GM23248 (cell line): ENCODE results near the gene GGA3. TPM values are rescaled to one million over a fixed set of nuclear protein-coding genes. Genes with fewer than 3 reads are reported as not detected.

Experiments used
- DNase-seq: peaks from one replicate; pipeline ENCODE4 v3.0.0-alpha.2; 2015
- H2AFZ ChIP-seq: fragments of 200-600 bp; sonication (generic); 2 replicates; pipeline ENCODE4 v1.6.1; 2016; ENCODE audit warnings: antibody characterized with exemption
- H3F3A ChIP-seq: fragments of 200-600 bp; sonication (generic); 2 replicates; pipeline ENCODE4 v1.6.1; 2016; ENCODE audit warnings: mild to moderate bottlenecking, antibody characterized with exemption, mixed run types; ENCODE audit not compliant: insufficient read depth
- H3K27ac ChIP-seq: fragments of 200-600 bp; sonication (generic); 2 replicates; pipeline ENCODE4 v1.5.1; 2016; ENCODE audit warnings: mild to moderate bottlenecking
- H3K27me3 ChIP-seq: fragments of 200-600 bp; sonication (generic); replicated peaks from 2 replicates; pipeline ENCODE4 v1.6.1; 2016; ENCODE audit warnings: mild to moderate bottlenecking; ENCODE audit not compliant: insufficient read depth
- H3K36me3 ChIP-seq: fragments of 200-600 bp; sonication (generic); 2 replicates; pipeline ENCODE4 v1.6.1; 2016; ENCODE audit warnings: low read depth, mild to moderate bottlenecking
- H3K4me1 ChIP-seq: fragments of 200-600 bp; sonication (generic); 2 replicates; pipeline ENCODE4 v1.6.1; 2016; ENCODE audit warnings: mild to moderate bottlenecking; ENCODE audit not compliant: insufficient read depth
- H3K4me2 ChIP-seq: fragments of 200-600 bp; sonication (generic); one replicate; pipeline ENCODE4 v1.6.1; 2016; ENCODE audit warnings: mild to moderate bottlenecking; ENCODE audit not compliant: unreplicated experiment
- H3K4me3 ChIP-seq: fragments of 200-600 bp; sonication (generic); 2 replicates; pipeline ENCODE4 v1.5.1; 2016; ENCODE audit warnings: mild to moderate bottlenecking
- H3K79me2 ChIP-seq: fragments of 200-600 bp; sonication (generic); 2 replicates; pipeline ENCODE4 v1.6.1; 2016; ENCODE audit warnings: mild to moderate bottlenecking; ENCODE audit not compliant: insufficient read depth
- H3K9ac ChIP-seq: fragments of 200-600 bp; sonication (generic); 2 replicates; pipeline ENCODE4 v1.6.1; 2016; ENCODE audit warnings: mild to moderate bottlenecking
- H3K9me2 ChIP-seq: fragments of 200-600 bp; sonication (generic); 2 replicates; pipeline ENCODE4 v1.6.1; 2016; ENCODE audit warnings: mixed run types, mild to moderate bottlenecking, moderate library complexity; ENCODE audit not compliant: insufficient read depth
- H3K9me3 ChIP-seq: fragments of 200-600 bp; sonication (generic); one replicate; pipeline ENCODE4 v1.6.1; 2017; ENCODE audit warnings: low read depth
- H4K20me1 ChIP-seq: fragments of 200-600 bp; sonication (generic); 2 replicates; pipeline ENCODE4 v1.6.0; 2016; ENCODE audit not compliant: insufficient read depth
- EZH2 ChIP-seq: fragments of 200-600 bp; sonication (generic); IDR thresholded peaks from 2 replicates; pipeline ENCODE4 v1.6.1; 2018; ENCODE audit warnings: antibody characterized with exemption, mild to moderate bottlenecking; ENCODE audit not compliant: insufficient read depth, poor library complexity, severe bottlenecking
- EZH2phosphoT487 ChIP-seq: fragments of 200-600 bp; sonication (generic); IDR thresholded peaks from 2 replicates; pipeline ENCODE4 v1.6.1; 2018; ENCODE audit warnings: antibody characterized with exemption, moderate library complexity, mild to moderate bottlenecking, low read depth; ENCODE audit not compliant: insufficient read depth
- WGBS, 2 experiments: methylation state at CpG; one replicate each; pipeline ENCODE4 v1.1.6; 2015 to 2017; ENCODE audit warnings: low lambda C conversion rate in 2 of 2, low coverage in 1 of 2; ENCODE audit errors: missing lambda C conversion rate in 2 of 2; 5-methylcytosine and 5-hydroxymethylcytosine counted together
- in situ Hi-C: fragments of 300-500 bp; cut with MboI; formaldehyde crosslinking; loops from 2 replicates; pipeline ENCODE4 v1.15.0; 2020
- polyA plus RNA-seq: library from polyadenylated mRNA; unstranded; fragments of >200 nt; fragmentation: Nextera tagmentation; extraction: Ambion mirVana; gene quantifications from 2 replicates; pipeline ENCODE4 v1.2.1, GENCODE V29; 2016
- total RNA-seq: library from RNA; depleted of rRNA; stranded (reverse); fragments of >200 nt; shearing (Covaris generic); gene quantifications from 2 replicates; pipeline ENCODE4 v1.2.3, GENCODE V29; 2014

The GGA3 gene
- total and polyA plus RNA-seq, 2 experiments from 2014 or later = 12.1 to 16.0 TPM

- Histone ChIP-seq H3K9me2 (no peaks in the 10 kb centered on the region), H3K27me3 (no peaks in the 10 kb centered on the region), H3F3A (peaks cover 33% of the 10 kb centered on the region), H3K9ac (no peak overlapping the region), H3K4me2 (no peak overlapping the region), H4K20me1 (no peaks in the 10 kb centered on the region), H3K9me3 (no peaks in the 10 kb centered on the region), H3K36me3 (peaks cover 19% of the 10 kb centered on the region; the same call in 1 of the 2 replicates), H3K4me1 (0 out of 2 replicates have a peak, but pooled peaks cover 3% of the 10 kb centered on the region), H3K79me2 (no peaks in the 10 kb centered on the region), H3K27ac (no peak overlapping the region), H2AFZ (no peak overlapping the region), H3K4me3 (no peak overlapping the region)
- 31 to 45% methylated on average over 13 of the region's 13 CpGs for WGBS, 2 experiments
- in situ Hi-C loops = no loop called here
- TF ChIP-seq EZH2phosphoT487 (no peak), EZH2 (no peak)
- peak; percentile 81 for DNase-seq
These were observed 22.7 kb downstream of the GGA3 start for GRCh38 chr17:75238684-75239191.

DNA sequence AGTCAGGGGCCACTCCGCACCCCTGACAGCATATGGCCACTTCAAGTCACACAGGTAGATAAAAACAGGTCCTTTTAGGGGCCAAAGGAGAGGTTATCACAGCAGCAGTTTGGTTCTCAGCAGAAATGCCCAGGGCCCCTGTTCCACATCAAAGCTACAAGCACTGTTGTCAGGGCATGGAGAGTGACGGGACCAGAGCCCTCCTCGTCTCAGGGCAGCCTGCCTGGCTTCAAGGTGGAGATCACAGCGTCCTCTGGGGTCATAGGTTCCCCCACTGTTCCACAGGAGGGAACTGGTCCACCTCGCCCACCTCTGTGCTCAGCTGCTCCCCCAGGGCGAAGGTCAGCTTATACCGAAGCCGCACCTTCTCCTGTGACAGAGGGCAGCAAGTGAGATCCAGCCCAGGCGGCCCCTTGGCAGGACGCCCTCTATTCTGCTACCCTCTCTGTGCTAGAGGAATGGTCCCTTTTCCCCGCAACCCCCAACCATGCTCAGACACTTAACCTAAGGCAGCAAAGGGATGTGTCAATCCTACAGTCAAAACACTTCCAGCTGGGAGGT is 23.3 kb downstream of the GGA3 start:
- WGBS, 2 experiments = 93 to 97% methylated on average over 9 to 11 of the region's 11 CpGs
- in situ Hi-C loops = no loop called here
- H3K36me3 ChIP-seq = peaks cover 19% of the 10 kb centered on the region; the same call in 1 of the 2 replicates
- H3K4me1 ChIP-seq = 0 out of 2 replicates have a peak, but pooled peaks cover 3% of the 10 kb centered on the region
- no peaks in the 10 kb centered on the region for H3K27me3 ChIP-seq
- H2AFZ ChIP-seq = no peak overlapping the region
- no peak overlapping the region for H3K4me2 ChIP-seq
- TF ChIP-seq EZH2phosphoT487 = no peak
- H3K4me3 ChIP-seq = no peak overlapping the region
- H3K27ac ChIP-seq = no peak overlapping the region
- no peak for DNase-seq
- no peak overlapping the region for H3K9ac ChIP-seq
- H3F3A ChIP-seq = peaks cover 33% of the 10 kb centered on the region
- H4K20me1 ChIP-seq = no peaks in the 10 kb centered on the region
- H3K9me3 ChIP-seq = no peaks in the 10 kb centered on the region
- H3K79me2 ChIP-seq = no peaks in the 10 kb centered on the region
- no peaks in the 10 kb centered on the region for H3K9me2 ChIP-seq

GRCh38 chr17:75237100-75238014 is 24.0 kb downstream of the GGA3 start:
- Histone ChIP-seq H3K9me2 (no peaks in the 10 kb centered on the region), H3K79me2 (no peaks in the 10 kb centered on the region), H3K4me2 (no peak overlapping the region), H3K27me3 (no peaks in the 10 kb centered on the region), H3K27ac (no peak overlapping the region), H3K4me3 (no peak overlapping the region), H3K9me3 (no peaks in the 10 kb centered on the region), H3F3A (peaks cover 33% of the 10 kb centered on the region), H3K36me3 (peaks cover 19% of the 10 kb centered on the region; the same call in 1 of the 2 replicates), H4K20me1 (no peaks in the 10 kb centered on the region), H3K4me1 (0 out of 2 replicates have a peak, but pooled peaks cover 3% of the 10 kb centered on the region), H3K9ac (no peak overlapping the region), H2AFZ (no peak overlapping the region)
- in situ Hi-C loops = no loop called here
- 63 to 67% methylated on average over 11 to 12 of the region's 12 CpGs for WGBS, 2 experiments
- TF ChIP-seq EZH2 (no peak), EZH2phosphoT487 (no peak)
- DNase-seq = no peak

DNA sequence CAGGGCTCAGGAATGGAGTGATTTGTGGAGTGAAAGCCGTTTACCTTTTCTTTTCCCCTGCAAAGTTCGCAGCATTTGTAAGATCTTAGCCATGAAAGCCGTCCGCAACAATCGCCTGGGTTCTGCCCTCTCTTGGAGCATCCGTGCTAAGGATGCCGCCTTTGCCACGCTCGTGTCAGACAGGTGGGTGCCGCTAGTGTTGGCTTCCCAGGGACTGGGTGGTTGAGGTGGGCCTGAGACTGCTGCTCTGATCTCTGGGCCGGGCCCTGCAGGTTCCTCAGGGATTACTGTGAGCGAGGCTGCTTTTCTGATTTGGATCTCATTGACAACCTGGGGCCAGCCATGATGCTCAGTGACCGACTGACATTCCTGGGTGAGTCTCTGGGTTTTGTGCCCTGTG is 28.6 kb downstream of the GGA3 start:
- Histone ChIP-seq H3K27me3 (no peaks in the 10 kb centered on the region), H3K79me2 (no peaks in the 10 kb centered on the region), H3F3A (peaks cover 25% of the 10 kb centered on the region; the same call in 1 of the 2 replicates), H3K9ac (no peak overlapping the region), H4K20me1 (no peaks in the 10 kb centered on the region), H3K27ac (no peak overlapping the region), H3K36me3 (0 out of 2 replicates have a peak, but pooled peaks cover 8% of the 10 kb centered on the region), H3K4me3 (no peak overlapping the region), H3K4me2 (no peak overlapping the region), H2AFZ (no peak overlapping the region), H3K9me3 (no peaks in the 10 kb centered on the region), H3K9me2 (no peaks in the 10 kb centered on the region), H3K4me1 (no peaks in the 10 kb centered on the region)
- no peak for DNase-seq
- TF ChIP-seq EZH2phosphoT487 (no peak), EZH2 (no peak)
- in situ Hi-C loops = no loop called here
- 88 to 93% methylated on average over 13 of the region's 13 CpGs for WGBS, 2 experiments
